Heart left ventricle (tissue), 13 donors: ENCODE results near the gene F7.
"Not testable (repeated sequence)": the region's sequence is repeated elsewhere in the genome, so short reads cannot be mapped to it uniquely, and the experiment has no call there.

Experiments used
- POLR2A ChIP-seq, 2 donors: fragments of 450-650 bp; IDR thresholded peaks; one replicate each; pipeline ENCODE4 v1.6.1; 2017; ENCODE audit warnings: antibody characterized with exemption in 2 of 2, mild to moderate bottlenecking in 2 of 2, moderate library complexity in 2 of 2
- TF ChIP-seq, protein P1 (sequence below), 12 donors: fragments of 200-600 bp; sonication (generic) in 4 of 12; IDR thresholded peaks; one replicate each; pipeline versions ENCODE4 v1.5.0 to v1.8.0; 2018 to 2022; ENCODE audit warnings: antibody characterized with exemption in 12 of 12, mild to moderate bottlenecking in 5 of 12
- donor health status: ischemic (EF 13 %, LVEDD 7.1; RV severe dilation, severe dysfunction).
- donor health status: DM: no; HTN: yes; CAD: no.
- donor health status: DM: no; HTN: no; CAD: no.
- donor health status: ischemic (EF 25% LVEDD 6.9; RV normal size, moderate dysfunction).
- donor health status: ischemic (EF 25% LVEDD 5.7; RV mildly dilated, moderate dysfunction).
- donor health status: ischemic (EF 35%, LVEDD 5.7; RV mildly dilated, moderate dysfunction).
- donor health status: nonischemic (EF 11% LVEDD 7.7; RV severe dilation, severe dysfunction).
- donor health status: DM: yes; HTN: yes; CAD: no.
- donor health status: PGD.
- donor health status: ischemic (EF 29% LVEDD 5.4; RV normal size, mild dysfunction).
- donor health status: nonischemic (EF 23%, LVEDD 6.1; RV moderate dilation, normal function).

DNA sequence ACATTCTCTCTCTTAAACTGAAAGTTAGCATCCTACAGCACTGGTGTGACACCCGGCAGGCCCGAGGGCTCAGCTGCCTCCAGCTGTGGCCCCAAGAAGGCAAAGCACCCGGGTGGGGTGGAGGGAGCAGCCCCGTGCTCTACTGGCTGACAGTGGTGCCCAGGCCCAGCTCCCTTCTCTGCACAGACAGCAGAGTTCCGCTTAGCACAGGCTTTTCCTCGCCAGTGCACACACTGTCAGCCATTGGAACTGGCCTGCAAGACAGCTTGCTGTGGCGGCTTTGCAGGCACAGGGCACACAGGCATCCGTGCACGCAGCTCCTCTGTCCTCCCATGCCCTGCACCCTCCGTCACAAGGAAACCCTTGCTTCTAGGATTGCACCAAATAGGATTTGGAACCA is 3.3 kb upstream of the F7 start:
- TF ChIP-seq POLR2A (IDR thresholded peaks at IDR 0.05) = not testable (repeated sequence)
- TF ChIP-seq, protein P1, sequence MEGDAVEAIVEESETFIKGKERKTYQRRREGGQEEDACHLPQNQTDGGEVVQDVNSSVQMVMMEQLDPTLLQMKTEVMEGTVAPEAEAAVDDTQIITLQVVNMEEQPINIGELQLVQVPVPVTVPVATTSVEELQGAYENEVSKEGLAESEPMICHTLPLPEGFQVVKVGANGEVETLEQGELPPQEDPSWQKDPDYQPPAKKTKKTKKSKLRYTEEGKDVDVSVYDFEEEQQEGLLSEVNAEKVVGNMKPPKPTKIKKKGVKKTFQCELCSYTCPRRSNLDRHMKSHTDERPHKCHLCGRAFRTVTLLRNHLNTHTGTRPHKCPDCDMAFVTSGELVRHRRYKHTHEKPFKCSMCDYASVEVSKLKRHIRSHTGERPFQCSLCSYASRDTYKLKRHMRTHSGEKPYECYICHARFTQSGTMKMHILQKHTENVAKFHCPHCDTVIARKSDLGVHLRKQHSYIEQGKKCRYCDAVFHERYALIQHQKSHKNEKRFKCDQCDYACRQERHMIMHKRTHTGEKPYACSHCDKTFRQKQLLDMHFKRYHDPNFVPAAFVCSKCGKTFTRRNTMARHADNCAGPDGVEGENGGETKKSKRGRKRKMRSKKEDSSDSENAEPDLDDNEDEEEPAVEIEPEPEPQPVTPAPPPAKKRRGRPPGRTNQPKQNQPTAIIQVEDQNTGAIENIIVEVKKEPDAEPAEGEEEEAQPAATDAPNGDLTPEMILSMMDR (IDR thresholded peaks at IDR 0.05) = not testable (repeated sequence)
